Measurements from ENCODE around the gene NME3.

Gene NME3

GRCh38 chr16:1793578-1794220, 22.4 kb upstream of the NME3 start, which contains the start of gene IGFALS:
IGFALS (minus strand) TSS chr16:1793705; CDS start chr16:1793652, 53 bp downstream.
- no peak for DNase-seq

- DNase-seq: no peak
Measured at GRCh38 chr16:1792836-1793577, 21.7 kb upstream of the NME3 start.

GRCh38 chr16:1791943-1792812, 20.8 kb upstream of the NME3 start:
- DNase-seq: no peak

GRCh38 chr16:1791256-1791942, 20.1 kb upstream of the NME3 start:
- DNase-seq: no peak

GRCh38 chr16:1790611-1791255, 19.4 kb upstream of the NME3 start:
- DNase-seq: no peak

- no peak for DNase-seq
Measured at GRCh38 chr16:1790261-1790610, 18.9 kb upstream of the NME3 start.

GRCh38 chr16:1789643-1790045, 18.3 kb upstream of the NME3 start:
- no peak for DNase-seq

- no peak for DNase-seq
Measured at GRCh38 chr16:1788708-1789100, 17.4 kb upstream of the NME3 start.

GRCh38 chr16:1788095-1788707, 16.9 kb upstream of the NME3 start:
- no peak for DNase-seq

GRCh38 chr16:1787322-1788094, 16.2 kb upstream of the NME3 start:
- no peak for DNase-seq

- no peak for DNase-seq
Measured at GRCh38 chr16:1787056-1787321, 15.6 kb upstream of the NME3 start.

- DNase-seq: no peak
Measured at GRCh38 chr16:1786242-1787055, 15.1 kb upstream of the NME3 start.

GRCh38 chr16:1785846-1786170, 14.5 kb upstream of the NME3 start:
- DNase-seq: no peak

- DNase-seq: no peak
Measured at GRCh38 chr16:1784977-1785845, 13.9 kb upstream of the NME3 start.

GRCh38 chr16:1782408-1783264, 11.3 kb upstream of the NME3 start, which contains the start of the genes NUBP2 and SPSB3:
NUBP2 (plus strand) TSS chr16:1782960; CDS start chr16:1783021, 61 bp downstream.
SPSB3 (minus strand) TSS chr16:1782571; CDS start chr16:1781483, 1,088 bp downstream.
- DNase-seq: peak; percentile 100

GRCh38 chr16:1781758-1782407, 10.5 kb upstream of the NME3 start:
- DNase-seq: peak; percentile 22

- DNase-seq: no peak
Measured at GRCh38 chr16:1781254-1781653, 9.9 kb upstream of the NME3 start.

GRCh38 chr16:1780677-1781072, 9.3 kb upstream of the NME3 start:
- DNase-seq: no peak

Data from EL (cell line).